Measurements from ENCODE around the gene ABLIM2. TPM values are rescaled to one million over a fixed set of nuclear protein-coding genes. Genes with fewer than 3 reads are reported as not detected.
A peak's percentile ranks its signal among the peaks of the same experiment; 100 is the strongest.

ABLIM2 gene
- total and polyA plus RNA-seq, 2 donors (not counting 1 experiment from before 2014, with no cell fraction given) = 3.3 to 79.0 TPM

- TF ChIP-seq CTCF (IDR thresholded peaks at IDR 0.05) (no peak), EZH2 (IDR thresholded peaks at IDR 0.05; ENCODE audit: borderline replicate concordance, insufficient read depth, low read depth, low read length, poor library complexity, severe bottlenecking) (no peak)
- no peak for ATAC-seq (ENCODE audit: low read depth)
- intact Hi-C loops (cut with micrococcal nuclease) = no loop called here
- no peaks in the 10 kb centered on the region for H3K36me3 ChIP-seq (replicated peaks in 1 of 2; ENCODE audit: control extremely low read depth in 1 of 2, control insufficient read depth in 1 of 2, extremely low read depth in 1 of 2, insufficient read depth in 2 of 2, low read length in 1 of 2)
- DNase-seq = no peak
- H3K9ac ChIP-seq (ENCODE audit: low read length) = no peak overlapping the region
- ChIA-PET POLR2A (interaction anchor here (0.8 to 2.4 kb wide), 6 partner anchors 9 to 58 kb away, joined by 3 to 41 read pairs (median 11); partner anchors contain the start of gene SH3TC1), CTCF (interaction anchor here (0.7 to 3.8 kb wide), 8 partner anchors 8 to 359 kb away, joined by 3 to 39 read pairs (median 5); partner anchors contain the start of gene SH3TC1)
- Mint-ChIP-seq H3K9me3 (ENCODE audit: insufficient read depth) (peaks cover 4% of the 10 kb centered on the region), H3K4me3 (peak overlapping the region; percentile 78), H3K27ac (peak overlapping the region; percentile 94), H3K4me1 (peaks cover 66% of the 10 kb centered on the region), H3K27me3 (no peaks in the 10 kb centered on the region)
- H3K79me2 ChIP-seq (ENCODE audit: control insufficient read depth, insufficient read depth, low read length) = peaks cover 9% of the 10 kb centered on the region
- H3K27ac ChIP-seq (ENCODE audit: low read length in 2 of 2) = no peak overlapping the region
- H3K4me3 ChIP-seq (ENCODE audit: control extremely low read depth in 1 of 5, extremely low read depth in 1 of 5, insufficient read depth in 1 of 5, low read depth in 2 of 5, low read length in 4 of 5) = no peak overlapping the region
- WGBS (ENCODE audit: insufficient coverage) = 86% methylated on average over 18 of the region's 19 CpGs
- H2AFZ ChIP-seq (ENCODE audit: insufficient read depth, low read depth, low read length, poor library complexity, severe bottlenecking) = no peak overlapping the region
- peak overlapping the region; percentile 68 for H3K4me2 ChIP-seq (replicated peaks; ENCODE audit: low read depth, low read length, poor library complexity, severe bottlenecking)
- peaks cover 33 to 54% of the 10 kb centered on the region in 2 donors for H3K4me1 ChIP-seq (ENCODE audit: control insufficient read depth in 2 of 2, insufficient read depth in 2 of 2, low read length in 2 of 2)
- H3K27me3 ChIP-seq (replicated peaks in 1 of 4; ENCODE audit: control extremely low read depth in 1 of 4, control insufficient read depth in 3 of 4, insufficient read depth in 4 of 4, low read length in 3 of 4) = peaks cover 0 to 3% (median 0%) of the 10 kb centered on the region in 4 experiments
- peaks cover 0 to 28% (median 8%) of the 10 kb centered on the region in 3 donors for H3K9me3 ChIP-seq (ENCODE audit: control extremely low read depth in 1 of 3, control insufficient read depth in 2 of 3, insufficient read depth in 1 of 3, low read length in 2 of 3)
- peaks cover 5% of the 10 kb centered on the region for H4K20me1 ChIP-seq (ENCODE audit: control insufficient read depth, insufficient read depth, low read length, poor library complexity, severe bottlenecking)
These were observed 5.0 kb upstream of the ABLIM2 start for GRCh38 chr4:8163436-8164193.

DNA sequence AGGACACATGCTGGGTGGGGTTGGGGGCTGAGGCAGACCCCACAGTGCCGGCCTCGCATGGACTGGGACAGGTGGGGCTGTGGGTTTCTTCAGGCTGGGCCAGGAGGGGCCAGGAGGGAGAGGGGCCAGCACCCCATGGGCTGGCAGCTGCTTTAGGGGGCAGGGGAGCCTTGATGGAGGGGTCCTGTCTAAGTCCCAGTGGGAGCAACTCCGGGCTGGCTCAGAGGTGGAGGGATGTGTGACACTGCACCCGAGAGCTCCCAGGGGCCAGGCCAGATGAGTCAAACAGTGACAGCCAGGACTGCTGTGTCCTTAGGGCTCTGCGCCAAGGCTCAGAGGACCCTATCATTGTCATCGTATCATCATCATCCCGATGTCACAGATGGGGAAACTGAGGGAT lies 4.4 kb upstream of the ABLIM2 start:
- no peaks in the 10 kb centered on the region for H3K36me3 ChIP-seq (replicated peaks in 1 of 2; ENCODE audit: control extremely low read depth in 1 of 2, control insufficient read depth in 1 of 2, extremely low read depth in 1 of 2, insufficient read depth in 2 of 2, low read length in 1 of 2)
- Mint-ChIP-seq H3K27ac (peak overlapping the region; percentile 94), H3K9me3 (ENCODE audit: insufficient read depth) (peaks cover 4% of the 10 kb centered on the region), H3K4me1 (peaks cover 66% of the 10 kb centered on the region), H3K27me3 (no peaks in the 10 kb centered on the region), H3K4me3 (peak overlapping the region; percentile 78)
- H3K27ac ChIP-seq (ENCODE audit: low read length in 2 of 2) = peak overlapping the region; percentile 16 to 50
- ChIA-PET POLR2A (interaction anchor here (0.6 to 2.4 kb wide), 16 partner anchors 9 to 306 kb away, joined by 3 to 41 read pairs (median 6); partner anchors contain the start of genes AFAP1 and SH3TC1), CTCF (interaction anchor here (0.7 to 3.8 kb wide), 8 partner anchors 9 to 359 kb away, joined by 3 to 39 read pairs (median 5); partner anchors contain the start of gene SH3TC1)
- peaks cover 0 to 7% (median 2%) of the 10 kb centered on the region in 4 experiments for H3K27me3 ChIP-seq (replicated peaks in 1 of 4; ENCODE audit: control extremely low read depth in 1 of 4, control insufficient read depth in 3 of 4, insufficient read depth in 4 of 4, low read length in 3 of 4)
- DNase-seq = no peak
- peaks cover 0 to 22% (median 2%) of the 10 kb centered on the region in 3 donors for H3K9me3 ChIP-seq (ENCODE audit: control extremely low read depth in 1 of 3, control insufficient read depth in 2 of 3, insufficient read depth in 1 of 3, low read length in 2 of 3)
- H4K20me1 ChIP-seq (ENCODE audit: control insufficient read depth, insufficient read depth, low read length, poor library complexity, severe bottlenecking) = peaks cover 5% of the 10 kb centered on the region
- peaks cover 9% of the 10 kb centered on the region for H3K79me2 ChIP-seq (ENCODE audit: control insufficient read depth, insufficient read depth, low read length)
- ATAC-seq (ENCODE audit: low read depth) = peak; percentile 5
- H2AFZ ChIP-seq (ENCODE audit: insufficient read depth, low read depth, low read length, poor library complexity, severe bottlenecking) = no peak overlapping the region
- H3K9ac ChIP-seq (ENCODE audit: low read length) = no peak overlapping the region
- H3K4me2 ChIP-seq (replicated peaks; ENCODE audit: low read depth, low read length, poor library complexity, severe bottlenecking) = peak overlapping the region; percentile 68
- peaks cover 36 to 58% of the 10 kb centered on the region in 2 donors for H3K4me1 ChIP-seq (ENCODE audit: control insufficient read depth in 2 of 2, insufficient read depth in 2 of 2, low read length in 2 of 2)
- WGBS (ENCODE audit: insufficient coverage) = 48% methylated on average over 7 of the region's 7 CpGs
- intact Hi-C loops (cut with micrococcal nuclease) = no loop called here
- H3K4me3 ChIP-seq (ENCODE audit: control extremely low read depth in 1 of 5, extremely low read depth in 1 of 5, insufficient read depth in 1 of 5, low read depth in 2 of 5, low read length in 4 of 5) = no peak overlapping the region
- TF ChIP-seq EZH2 (IDR thresholded peaks at IDR 0.05; ENCODE audit: borderline replicate concordance, insufficient read depth, low read depth, low read length, poor library complexity, severe bottlenecking) = no peak
- no peak for TF ChIP-seq CTCF (IDR thresholded peaks at IDR 0.05)
